Mesendoderm (in vitro differentiated cells): ENCODE measurements around the gene CERS6.
A peak's percentile ranks its signal among the peaks of the same experiment; 100 is the strongest.

ENCODE experiments used
- DNase-seq: peaks from one replicate; pipeline ENCODE4 v3.0.0; 2013
- H2AK5ac ChIP-seq: 2 replicates; pipeline ENCODE4 v1.6.1; 2013; ENCODE audit warnings: low read length, inconsistent platforms
- H2BK120ac ChIP-seq: 2 replicates; pipeline ENCODE4 v1.6.1; 2013; ENCODE audit warnings: low read depth, mild to moderate bottlenecking, low read length, moderate library complexity, mixed read lengths
- H2BK15ac ChIP-seq: replicated peaks from 2 replicates; pipeline ENCODE4 v1.6.1; 2013; ENCODE audit warnings: low read depth, mild to moderate bottlenecking, moderate library complexity
- H2BK5ac ChIP-seq: 2 replicates; pipeline ENCODE4 v1.6.1; 2013; ENCODE audit warnings: low read length, inconsistent platforms
- H3K18ac ChIP-seq: 2 replicates; pipeline ENCODE4 v1.6.1; 2013; ENCODE audit warnings: mild to moderate bottlenecking, low read length, mixed read lengths
- H3K23ac ChIP-seq: one replicate; pipeline ENCODE4 v1.6.1; 2013; ENCODE audit warnings: low read length
- H3K27ac ChIP-seq: 2 replicates; pipeline ENCODE4 v1.5.1; 2013; ENCODE audit warnings: low read depth, mild to moderate bottlenecking, inconsistent platforms, low read length, moderate library complexity
- H3K27me3 ChIP-seq: 2 replicates; pipeline ENCODE4 v1.6.1; 2013; ENCODE audit warnings: low read length, control low read depth, mild to moderate bottlenecking, inconsistent platforms; ENCODE audit not compliant: insufficient read depth, poor library complexity
- H3K36me3 ChIP-seq: 2 replicates; pipeline ENCODE4 v1.6.1; 2013; ENCODE audit warnings: low read length, inconsistent platforms; ENCODE audit not compliant: control insufficient read depth, insufficient read depth
- H3K4ac ChIP-seq: one replicate; pipeline ENCODE4 v1.6.1; 2013; ENCODE audit warnings: low read depth, mild to moderate bottlenecking, low read length, moderate library complexity
- H3K4me1 ChIP-seq: 2 replicates; pipeline ENCODE4 v1.6.1; 2013; ENCODE audit warnings: low read depth, low read length, inconsistent platforms; ENCODE audit not compliant: control insufficient read depth
- H3K4me2 ChIP-seq: 2 replicates; pipeline ENCODE4 v1.6.1; 2013; ENCODE audit warnings: low read length
- H3K4me3 ChIP-seq: 2 replicates; pipeline ENCODE4 v1.5.1; 2013; ENCODE audit warnings: mild to moderate bottlenecking, low read length
- H3K56ac ChIP-seq: one replicate; pipeline ENCODE4 v1.6.1; 2013; ENCODE audit warnings: low read length
- H3K79me1 ChIP-seq: 2 replicates; pipeline ENCODE4 v1.6.1; 2013; ENCODE audit warnings: low read length, inconsistent platforms
- H3K79me2 ChIP-seq: 2 replicates; pipeline ENCODE4 v1.6.1; 2013; ENCODE audit warnings: mild to moderate bottlenecking, low read length; ENCODE audit not compliant: control insufficient read depth, insufficient read depth
- H3K9ac ChIP-seq: 2 replicates; pipeline ENCODE4 v1.6.1; 2013; ENCODE audit warnings: low read length, inconsistent platforms
- H4K5ac ChIP-seq: one replicate; pipeline ENCODE4 v1.6.1; 2013; ENCODE audit warnings: low read length
- H4K8ac ChIP-seq: one replicate; pipeline ENCODE4 v1.6.1; 2013; ENCODE audit warnings: low read depth, mild to moderate bottlenecking, control low read depth, low read length, moderate library complexity
- WGBS: extraction: QIAGEN DNeasy Blood & Tissue Kit; methylation state at CpG from one replicate; pipeline ENCODE4 v1.1.7; 2013; ENCODE audit warnings: low lambda C conversion rate, missing lambda C conversion rate; ENCODE audit not compliant: insufficient coverage; ENCODE audit errors: extremely low coverage; 5-methylcytosine and 5-hydroxymethylcytosine counted together

CERS6 gene

DNA sequence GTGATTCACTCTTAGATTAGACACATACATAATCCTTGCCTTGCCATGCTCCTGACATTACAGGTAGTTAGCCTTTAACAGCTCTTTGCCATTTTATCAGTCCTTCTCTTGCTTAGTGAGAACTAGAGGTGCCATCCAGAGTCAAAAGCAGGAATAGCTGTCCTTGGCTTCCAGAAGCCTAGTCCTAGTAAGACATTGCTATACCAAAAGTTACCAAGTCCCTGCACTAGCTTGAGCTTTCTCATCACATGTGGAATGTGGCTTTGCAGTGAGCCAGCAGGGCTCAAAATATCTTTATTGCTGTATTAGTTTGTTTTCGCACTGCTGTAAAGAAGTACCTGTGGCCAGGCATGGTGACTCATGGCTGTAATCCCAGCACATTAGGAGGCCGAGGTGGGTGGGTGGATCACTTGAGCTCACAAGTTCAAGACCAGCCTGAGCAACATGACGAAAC lies 241.6 kb downstream of the CERS6 start:
- no peak overlapping the region for H2BK5ac ChIP-seq
- H3K18ac ChIP-seq, result no peak overlapping the region
- no peak overlapping the region for H3K56ac ChIP-seq
- H3K4ac ChIP-seq, result no peak overlapping the region
- no peaks in the 10 kb centered on the region for H3K36me3 ChIP-seq
- no peak overlapping the region for H2AK5ac ChIP-seq
- no peak overlapping the region for H4K8ac ChIP-seq
- H2BK120ac ChIP-seq, result no peak overlapping the region
- H3K4me3 ChIP-seq, result no peak overlapping the region
- H2BK15ac ChIP-seq, result no peak overlapping the region
- H3K79me2 ChIP-seq, result no peaks in the 10 kb centered on the region
- no peak overlapping the region for H3K23ac ChIP-seq
- no peak overlapping the region for H4K5ac ChIP-seq
- no peaks in the 10 kb centered on the region for H3K4me1 ChIP-seq
- H3K27ac ChIP-seq, result no peak overlapping the region
- peaks cover 3% of the 10 kb centered on the region for H3K79me1 ChIP-seq
- no CpG with 5 or more reads among the region's 3 CpGs for WGBS
- peak; percentile 74 for DNase-seq
- H3K4me2 ChIP-seq, result no peak overlapping the region
- H3K9ac ChIP-seq, result no peak overlapping the region
- H3K27me3 ChIP-seq, result no peaks in the 10 kb centered on the region

DNA sequence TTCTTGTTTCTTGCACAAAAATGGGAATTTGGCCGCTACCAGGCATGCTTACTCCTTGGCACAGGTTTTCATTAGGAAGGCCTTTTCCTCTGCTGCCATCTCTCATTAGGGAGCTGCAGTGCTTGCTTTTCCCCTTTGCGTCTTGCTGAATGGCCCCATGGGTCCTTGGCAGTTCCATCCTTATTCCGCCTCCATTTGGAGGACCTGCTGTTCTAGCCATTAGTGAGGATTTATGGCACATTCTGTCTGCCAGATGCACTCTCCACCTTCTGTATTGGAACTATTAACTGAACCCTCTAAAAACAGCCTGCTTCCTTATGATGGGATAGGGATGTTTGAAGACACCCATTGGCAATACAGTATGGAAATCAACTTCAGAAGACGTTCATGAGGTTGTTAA lies 242.9 kb downstream of the CERS6 start:
- DNase-seq, result no peak
- Histone ChIP-seq H3K4me2 (no peak overlapping the region), H2BK15ac (no peak overlapping the region), H3K4me3 (no peak overlapping the region), H3K4me1 (no peaks in the 10 kb centered on the region), H3K4ac (no peak overlapping the region), H3K27me3 (no peaks in the 10 kb centered on the region), H2BK120ac (no peak overlapping the region), H3K79me1 (peaks cover 3% of the 10 kb centered on the region), H4K8ac (no peak overlapping the region), H3K27ac (no peak overlapping the region), H2AK5ac (no peak overlapping the region), H3K18ac (no peak overlapping the region), H3K36me3 (no peaks in the 10 kb centered on the region), H3K23ac (no peak overlapping the region), H2BK5ac (no peak overlapping the region), H3K56ac (no peak overlapping the region), H4K5ac (no peak overlapping the region), H3K79me2 (no peaks in the 10 kb centered on the region), H3K9ac (no peak overlapping the region)
- WGBS, result no CpG with 5 or more reads among the region's 4 CpGs

DNA sequence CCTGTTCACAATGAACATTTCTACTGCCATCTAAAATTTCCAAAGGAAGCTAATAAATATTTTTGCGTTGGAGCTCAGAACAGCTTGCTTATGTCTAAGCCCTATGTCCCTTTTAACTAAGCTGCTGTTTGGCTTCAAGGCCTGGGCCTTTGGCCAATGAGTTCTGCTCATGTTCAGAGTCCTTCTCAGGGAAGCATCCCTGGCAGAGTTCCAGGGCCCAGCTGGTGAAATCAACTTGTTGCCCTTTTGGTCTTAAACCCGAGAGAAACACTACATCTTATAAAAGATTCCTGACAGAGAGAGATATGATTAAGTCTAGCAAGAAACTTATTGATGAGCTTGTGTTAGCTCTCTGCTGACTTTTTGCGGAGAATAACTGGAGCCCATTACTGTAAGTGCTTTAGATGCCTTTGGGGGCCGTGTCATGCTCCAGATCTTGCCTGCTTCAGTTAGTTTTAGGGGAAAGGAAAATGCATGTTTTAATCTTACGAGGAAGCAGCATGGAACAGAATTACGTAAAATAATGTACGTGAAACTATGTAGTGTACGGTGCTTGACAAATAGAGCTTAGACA lies 243.9 kb downstream of the CERS6 start:
- Histone ChIP-seq H3K79me1 (peaks cover 3% of the 10 kb centered on the region), H3K4ac (no peak overlapping the region), H2AK5ac (no peak overlapping the region), H2BK5ac (no peak overlapping the region), H2BK15ac (no peak overlapping the region), H3K9ac (no peak overlapping the region), H3K18ac (no peak overlapping the region), H3K27me3 (no peaks in the 10 kb centered on the region), H3K36me3 (no peaks in the 10 kb centered on the region), H3K4me2 (no peak overlapping the region), H4K5ac (no peak overlapping the region), H3K4me1 (no peaks in the 10 kb centered on the region), H4K8ac (no peak overlapping the region), H3K4me3 (no peak overlapping the region), H3K23ac (no peak overlapping the region), H2BK120ac (no peak overlapping the region), H3K56ac (no peak overlapping the region), H3K79me2 (no peaks in the 10 kb centered on the region), H3K27ac (no peak overlapping the region)
- DNase-seq, result no peak
- WGBS, result no CpG with 5 or more reads among the region's 8 CpGs

DNA sequence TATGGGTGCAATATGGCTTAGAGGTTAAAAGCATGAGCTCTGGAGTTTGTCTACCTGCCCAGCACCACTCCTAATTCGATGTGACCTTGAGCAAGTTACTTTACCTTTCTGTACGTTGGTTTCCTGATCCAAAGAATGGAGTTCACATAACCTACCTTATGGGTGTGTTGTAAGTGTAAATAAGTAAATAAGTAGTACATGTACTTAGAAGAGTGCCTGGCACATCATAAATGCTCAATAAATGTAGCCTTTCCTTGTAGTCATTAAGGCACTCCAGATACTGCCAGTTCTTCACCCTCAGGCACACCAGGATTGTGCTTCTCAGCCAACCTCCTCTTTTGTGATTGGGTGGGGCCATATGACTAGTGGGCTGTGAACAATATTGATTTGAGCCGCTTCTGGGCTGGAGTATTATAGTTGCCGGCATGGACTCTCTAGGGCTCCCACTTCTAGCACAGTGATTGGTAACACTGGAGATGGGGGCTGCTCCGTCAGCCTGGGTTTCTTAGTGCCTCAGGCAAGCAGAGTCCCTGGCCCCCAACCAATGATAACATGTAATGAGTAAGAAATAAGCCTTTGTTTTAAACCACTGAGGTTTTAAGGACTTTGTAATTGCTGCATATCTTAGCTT lies 244.7 kb downstream of the CERS6 start:
- Histone ChIP-seq H3K27ac (no peak overlapping the region), H3K4ac (no peak overlapping the region), H3K79me1 (peaks cover 3% of the 10 kb centered on the region), H2BK120ac (no peak overlapping the region), H2BK15ac (no peak overlapping the region), H4K8ac (no peak overlapping the region), H3K18ac (no peak overlapping the region), H3K4me2 (no peak overlapping the region), H3K9ac (no peak overlapping the region), H3K79me2 (no peaks in the 10 kb centered on the region), H4K5ac (no peak overlapping the region), H3K36me3 (no peaks in the 10 kb centered on the region), H2BK5ac (no peak overlapping the region), H3K4me1 (no peaks in the 10 kb centered on the region), H3K27me3 (no peaks in the 10 kb centered on the region), H2AK5ac (no peak overlapping the region), H3K23ac (no peak overlapping the region), H3K4me3 (no peak overlapping the region), H3K56ac (no peak overlapping the region)
- no CpG with 5 or more reads among the region's 5 CpGs for WGBS
- no peak for DNase-seq

DNA sequence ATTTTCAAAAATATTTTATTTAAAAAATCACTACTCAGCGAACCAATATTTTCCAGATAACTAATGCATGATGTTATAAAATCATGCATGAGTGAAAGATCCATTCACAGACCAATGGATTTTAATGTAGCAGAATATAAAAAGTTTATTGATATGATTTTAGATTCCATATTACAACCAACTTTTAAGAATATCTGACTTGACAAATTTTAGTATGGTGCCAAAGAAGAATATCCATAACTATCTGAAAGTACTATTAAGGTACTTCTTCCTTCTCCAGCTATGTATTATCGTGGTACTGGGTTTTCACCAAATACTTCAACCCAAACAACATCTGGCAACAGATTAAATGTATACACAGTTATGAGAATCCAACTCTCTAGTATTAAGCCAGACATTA lies 246.5 kb downstream of the CERS6 start:
- Histone ChIP-seq H2BK120ac (no peak overlapping the region), H3K4me1 (no peaks in the 10 kb centered on the region), H3K36me3 (no peaks in the 10 kb centered on the region), H3K23ac (no peak overlapping the region), H3K27ac (no peak overlapping the region), H3K4ac (no peak overlapping the region), H2AK5ac (no peak overlapping the region), H4K8ac (no peak overlapping the region), H3K79me2 (no peaks in the 10 kb centered on the region), H3K56ac (no peak overlapping the region), H3K4me2 (no peak overlapping the region), H3K79me1 (peaks cover 3% of the 10 kb centered on the region), H2BK5ac (no peak overlapping the region), H3K18ac (no peak overlapping the region), H2BK15ac (no peak overlapping the region), H3K4me3 (no peak overlapping the region), H4K5ac (no peak overlapping the region), H3K9ac (no peak overlapping the region), H3K27me3 (no peaks in the 10 kb centered on the region)
- DNase-seq, result no peak
- WGBS, result no CpG with 5 or more reads among the region's 2 CpGs

DNA sequence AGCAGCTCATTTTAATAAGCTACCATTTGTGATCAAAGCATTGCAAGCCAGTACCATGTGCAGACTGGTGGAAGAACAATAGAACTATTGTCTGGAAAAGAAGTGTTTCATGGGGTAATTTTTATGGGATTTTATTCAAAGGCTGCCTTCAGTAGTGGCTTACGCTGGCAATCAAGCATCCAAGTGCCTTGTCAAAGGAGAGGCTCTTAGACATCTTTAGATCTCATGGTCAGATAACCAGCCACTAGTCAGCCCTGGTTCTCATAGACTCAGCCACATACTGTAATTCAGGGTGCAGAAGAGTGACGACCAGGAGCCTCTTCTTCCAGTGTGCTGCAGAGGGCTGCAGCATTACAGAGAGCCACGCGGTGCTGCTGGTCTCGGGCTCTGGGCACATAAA lies 247.9 kb downstream of the CERS6 start:
- Histone ChIP-seq H3K9ac (no peak overlapping the region), H4K8ac (no peak overlapping the region), H3K4me3 (no peak overlapping the region), H4K5ac (no peak overlapping the region), H3K4ac (no peak overlapping the region), H3K4me2 (no peak overlapping the region), H2BK5ac (no peak overlapping the region), H3K36me3 (no peaks in the 10 kb centered on the region), H3K79me1 (peaks cover 2% of the 10 kb centered on the region), H2BK15ac (no peak overlapping the region), H3K27ac (no peak overlapping the region), H3K23ac (no peak overlapping the region), H3K27me3 (no peaks in the 10 kb centered on the region), H3K56ac (no peak overlapping the region), H3K18ac (no peak overlapping the region), H2BK120ac (no peak overlapping the region), H3K79me2 (no peaks in the 10 kb centered on the region), H3K4me1 (no peaks in the 10 kb centered on the region), H2AK5ac (no peak overlapping the region)
- no peak for DNase-seq
- WGBS, result no CpG with 5 or more reads among the region's 5 CpGs
